ENCODE results near the gene NUDCD2.

DNA sequence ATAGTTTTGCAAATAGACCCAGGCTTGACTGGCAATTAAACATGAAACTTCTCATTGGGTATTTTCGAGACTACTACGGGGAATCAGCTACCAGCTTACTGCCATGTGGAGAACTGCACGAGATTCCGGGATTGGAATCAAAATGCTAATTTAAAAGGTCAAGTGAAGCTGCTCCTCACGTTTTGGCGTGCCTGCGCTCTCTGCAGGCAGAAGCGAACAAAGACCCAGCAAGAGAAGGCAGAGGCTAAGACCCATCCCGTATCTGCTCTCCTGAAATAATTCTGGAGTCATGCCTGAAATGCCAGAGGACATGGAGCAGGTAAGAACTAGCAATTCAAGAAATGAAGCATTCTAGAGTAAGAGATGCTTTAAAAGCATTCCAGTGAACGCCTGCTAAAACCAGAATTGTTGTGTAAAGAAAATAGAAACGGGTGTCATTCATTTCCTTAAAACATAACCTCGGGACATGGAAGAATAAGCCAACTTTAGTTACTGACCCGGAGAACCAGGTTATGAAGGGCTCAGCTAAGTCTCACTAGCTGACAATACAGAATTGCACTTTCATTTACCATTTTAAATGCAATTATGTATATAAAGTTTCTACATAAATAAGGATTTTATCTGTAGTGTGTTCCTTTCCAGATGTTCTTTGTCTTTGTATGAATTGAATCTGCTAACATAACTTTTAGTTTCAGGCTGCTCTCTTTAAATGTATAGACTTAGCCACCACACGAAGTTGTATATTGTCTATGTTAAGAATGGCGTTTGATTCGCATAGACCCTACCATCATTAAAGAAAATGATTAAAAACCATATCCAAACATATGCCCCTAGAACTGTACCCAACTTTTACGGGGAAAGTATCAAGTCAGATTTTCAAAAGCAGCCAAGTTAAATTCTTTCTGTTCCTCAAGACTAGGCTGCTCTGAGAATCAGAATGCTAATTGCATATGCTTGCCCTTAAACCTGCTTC is 43.5 kb upstream of the NUDCD2 start:
- TF ChIP-seq CTCF (IDR thresholded peaks at IDR 0.05) (no peak), POLR2A (IDR thresholded peaks at IDR 0.05) (no peak)

All from lower leg skin (tissue), 3 donors.